Ureter (tissue), 1 donor: ENCODE data around the gene RAB9B. TPM values are rescaled to one million over a fixed set of nuclear protein-coding genes. Genes with fewer than 3 reads are reported as not detected.

Experiments used
- DNase-seq: peaks from one replicate; pipeline ENCODE4 v3.0.0-alpha.2; 2020; ENCODE audit warnings: low spot score
- total RNA-seq: library from RNA; stranded (reverse); gene quantifications from one replicate; pipeline ENCODE4 v1.2.4, GENCODE V29; 2023
- donor health status: DM: yes; HTN: yes; CAD: no.

Gene RAB9B
- total RNA-seq, 1 donor from 2014 or later: 6.5 TPM

- DNase-seq: no peak
Observed at GRCh38 chrX:103811858-103812257, 20.2 kb downstream of the RAB9B start.

- DNase-seq: no peak
Observed at GRCh38 chrX:103806862-103807474, 25.1 kb downstream of the RAB9B start.

GRCh38 chrX:103805860-103806259, 26.2 kb downstream of the RAB9B start:
- no peak for DNase-seq

GRCh38 chrX:103800318-103800717, 31.7 kb downstream of the RAB9B start:
- DNase-seq: no peak

- DNase-seq: no peak
Observed at GRCh38 chrX:103797691-103798090, 34.4 kb downstream of the RAB9B start.

- no peak for DNase-seq
Observed at GRCh38 chrX:103794119-103794518, 37.9 kb downstream of the RAB9B start.

GRCh38 chrX:103793545-103793940, 38.5 kb downstream of the RAB9B start:
- DNase-seq: no peak

- no peak for DNase-seq
Observed at GRCh38 chrX:103792916-103793544, 39.0 kb downstream of the RAB9B start.

GRCh38 chrX:103791826-103792485, 40.1 kb downstream of the RAB9B start:
- no peak for DNase-seq

- no peak for DNase-seq
Observed at GRCh38 chrX:103791228-103791627, 40.8 kb downstream of the RAB9B start.

GRCh38 chrX:103789004-103789403, 43.1 kb downstream of the RAB9B start:
- DNase-seq: no peak

GRCh38 chrX:103783971-103784370, 48.1 kb downstream of the RAB9B start:
- no peak for DNase-seq

GRCh38 chrX:103783196-103783595, 48.9 kb downstream of the RAB9B start:
- DNase-seq: no peak

GRCh38 chrX:103782640-103783039, 49.4 kb downstream of the RAB9B start:
- DNase-seq: no peak

GRCh38 chrX:103781706-103782105, 50.4 kb downstream of the RAB9B start:
- no peak for DNase-seq

GRCh38 chrX:103781062-103781402, 51.0 kb downstream of the RAB9B start:
- no peak for DNase-seq

- DNase-seq: no peak
Observed at GRCh38 chrX:103780336-103781061, 51.6 kb downstream of the RAB9B start.

- no peak for DNase-seq
Observed at GRCh38 chrX:103779141-103779789, 52.8 kb downstream of the RAB9B start.

- DNase-seq: no peak
Observed at GRCh38 chrX:103776546-103776945, 55.5 kb downstream of the RAB9B start, which contains the start of gene PLP1. Gene PLP1, plus strand, starts transcription at chrX:103776840. Its CDS starts 156 bp downstream, at chrX:103776996.

- no peak for DNase-seq
Observed at GRCh38 chrX:103774070-103774642, 57.9 kb downstream of the RAB9B start.

- DNase-seq: no peak
Observed at GRCh38 chrX:103773445-103773844, 58.6 kb downstream of the RAB9B start.
